LNCaP clone FGC (cell line): ENCODE data around the gene NMT2.
A peak's percentile ranks its signal among the peaks of the same experiment; 100 is the strongest.

Source experiments
- DNase-seq: peaks from one replicate; pipeline ENCODE4 v3.0.0-alpha.2; 2011; ENCODE audit warnings: low read depth
- H3K4me3 ChIP-seq: 2 replicates; pipeline ENCODE4 v1.5.1; 2011; ENCODE audit warnings: mild to moderate bottlenecking, low read depth, low read length, control low read depth
- CTCF ChIP-seq: IDR thresholded peaks from 2 replicates; pipeline ENCODE4 v1.5.1; 2012; ENCODE audit warnings: mild to moderate bottlenecking; ENCODE audit not compliant: control insufficient read depth, insufficient read depth; ENCODE audit errors: extremely low read depth

The NMT2 gene

GRCh38 chr10:15092855-15093408, 75.6 kb downstream of the NMT2 start:
- DNase-seq, result no peak
- no peak for TF ChIP-seq CTCF
- H3K4me3 ChIP-seq, result no peak overlapping the region

- DNase-seq, result no peak
- TF ChIP-seq CTCF, result no peak
- H3K4me3 ChIP-seq, result no peak overlapping the region
These were observed 77.1 kb downstream of the NMT2 start for GRCh38 chr10:15091418-15091817.

- peak; percentile 40 for DNase-seq
- TF ChIP-seq CTCF, result 0 out of 2 replicates have a peak, but pooled peaks have one; percentile 8
- H3K4me3 ChIP-seq, result peak within 1 kb of the TSS; percentile 55
These were observed 79.8 kb downstream of the NMT2 start, which contains the start of gene ACBD7 for GRCh38 chr10:15088428-15089261. Gene ACBD7, minus strand, starts transcription at chr10:15088776. Its CDS starts 48 bp downstream, at chr10:15088728.

- peak; percentile 98 for DNase-seq
- H3K4me3 ChIP-seq, result peak overlapping the region; percentile 52
- 0 out of 2 replicates have a peak, but pooled peaks have one; percentile 11 for TF ChIP-seq CTCF
These were observed 84.0 kb downstream of the NMT2 start for GRCh38 chr10:15084502-15084922.

GRCh38 chr10:15083674-15084501, 84.6 kb downstream of the NMT2 start:
- H3K4me3 ChIP-seq, result peak overlapping the region; percentile 52
- no peak for TF ChIP-seq CTCF
- DNase-seq, result no peak

- H3K4me3 ChIP-seq, result no peak overlapping the region
- no peak for DNase-seq
- no peak for TF ChIP-seq CTCF
These were observed 93.1 kb downstream of the NMT2 start for GRCh38 chr10:15075421-15075820.
